ENCODE data around the gene BNC1.

The BNC1 gene

DNA sequence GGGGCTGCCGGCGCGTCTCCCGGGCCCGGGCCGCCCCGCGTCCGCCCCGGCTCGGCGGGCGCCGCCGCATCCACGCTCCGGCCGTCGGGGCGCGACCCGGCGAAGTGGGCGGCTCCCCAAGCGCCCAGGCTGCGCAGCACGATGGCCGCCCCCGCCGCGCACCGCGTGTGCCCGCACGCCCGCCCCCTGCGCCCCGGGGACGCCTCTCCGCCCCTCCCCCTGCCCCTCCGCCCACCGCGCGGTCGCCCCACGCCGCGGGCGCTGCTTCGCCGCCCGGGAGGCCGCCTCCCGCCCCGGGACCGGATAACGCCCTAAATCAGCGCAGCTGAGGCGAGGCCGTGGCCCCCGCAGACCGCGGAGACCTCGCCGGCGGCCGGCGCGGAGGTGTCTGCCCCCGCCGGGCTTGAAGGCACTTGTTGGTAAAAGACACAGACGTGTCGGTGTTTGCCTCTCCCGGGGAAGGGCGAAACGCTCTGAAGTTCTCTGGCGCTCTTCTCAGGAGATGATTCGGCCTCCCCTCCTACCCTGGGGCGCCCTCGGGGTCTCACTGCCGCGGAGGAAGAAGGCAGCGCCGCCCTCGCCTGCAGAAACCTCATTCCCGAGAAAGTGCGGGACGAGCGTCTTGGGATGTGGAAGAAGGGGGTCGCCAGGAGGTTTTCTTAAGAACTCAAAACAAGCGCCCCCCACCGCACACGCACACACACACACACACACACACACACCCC, at the start of gene BNC1:
Gene BNC1, minus strand, starts transcription at position 106 of the 725 bp plus-strand sequence. Its CDS starts 36 bp downstream, at position 70.
- FAIRE-seq: no peak

DNA sequence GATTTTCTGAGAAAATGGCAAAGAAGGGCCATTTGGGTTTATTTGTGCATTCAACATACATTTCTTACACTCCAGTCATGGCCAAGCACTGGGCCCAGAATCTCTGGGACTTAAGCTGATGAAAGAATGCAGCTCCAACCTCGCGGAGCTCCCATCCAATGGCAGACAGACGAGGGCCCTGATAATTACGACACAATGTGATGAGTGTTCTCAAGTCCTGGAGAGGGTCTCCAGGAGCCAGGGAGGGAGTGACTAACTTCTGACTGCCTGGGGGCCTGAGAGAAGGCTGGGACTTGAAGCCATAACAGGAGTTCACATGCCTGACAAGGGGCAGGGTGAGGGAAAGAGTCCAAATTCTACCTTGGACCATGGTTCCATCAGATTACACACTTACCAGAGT, 42.6 kb upstream of the BNC1 start:
- no peak for FAIRE-seq

DNA sequence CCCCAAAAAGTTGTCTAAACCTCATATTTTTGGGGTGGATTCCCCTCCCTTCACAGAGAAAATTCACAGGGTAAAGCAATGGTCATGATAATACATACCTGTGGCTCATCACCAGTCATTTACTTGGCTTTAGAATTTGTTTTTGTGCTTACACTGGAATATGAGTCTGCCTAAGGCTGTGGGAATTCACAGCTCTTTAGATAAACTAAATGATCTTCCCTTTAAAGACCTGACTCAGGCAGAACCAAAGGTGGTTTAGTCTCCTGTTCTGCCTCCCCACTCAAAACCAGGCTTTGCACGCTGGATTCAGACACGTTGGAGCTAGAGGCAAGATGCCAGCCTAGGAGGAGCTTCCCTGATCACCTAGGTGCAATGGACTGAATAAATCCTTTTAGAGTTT, 40.3 kb upstream of the BNC1 start:
- FAIRE-seq: no peak

- peak; percentile 96 for FAIRE-seq
Measured at GRCh38 chr15:83323296-83323711, 38.8 kb upstream of the BNC1 start.

GRCh38 chr15:83322691-83323090, 38.2 kb upstream of the BNC1 start:
- no peak for FAIRE-seq

DNA sequence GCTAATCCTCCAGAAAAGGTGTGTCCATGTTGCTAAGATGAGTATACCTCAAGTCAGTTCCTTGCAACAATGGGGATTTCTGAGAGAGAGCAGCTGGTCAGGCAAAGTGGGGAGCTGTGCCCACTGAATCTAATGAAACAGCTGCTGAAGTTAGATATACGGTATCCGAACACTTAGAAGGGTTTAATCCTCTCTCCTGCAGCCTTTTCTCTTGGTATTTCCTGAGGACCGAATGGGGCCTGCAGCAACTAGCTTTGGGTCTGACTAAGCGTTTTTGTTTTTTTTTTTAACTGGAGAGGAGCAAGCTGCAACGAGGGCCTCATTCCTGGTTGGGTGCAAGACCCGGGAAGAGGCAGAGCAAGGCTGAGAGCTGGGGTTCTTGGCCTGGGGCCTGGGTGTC, 37.6 kb upstream of the BNC1 start:
- FAIRE-seq: no peak

GRCh38 chr15:83320844-83321243, 36.4 kb upstream of the BNC1 start:
- no peak for FAIRE-seq

- FAIRE-seq: no peak
Measured at GRCh38 chr15:83320404-83320803, 35.9 kb upstream of the BNC1 start.

DNA sequence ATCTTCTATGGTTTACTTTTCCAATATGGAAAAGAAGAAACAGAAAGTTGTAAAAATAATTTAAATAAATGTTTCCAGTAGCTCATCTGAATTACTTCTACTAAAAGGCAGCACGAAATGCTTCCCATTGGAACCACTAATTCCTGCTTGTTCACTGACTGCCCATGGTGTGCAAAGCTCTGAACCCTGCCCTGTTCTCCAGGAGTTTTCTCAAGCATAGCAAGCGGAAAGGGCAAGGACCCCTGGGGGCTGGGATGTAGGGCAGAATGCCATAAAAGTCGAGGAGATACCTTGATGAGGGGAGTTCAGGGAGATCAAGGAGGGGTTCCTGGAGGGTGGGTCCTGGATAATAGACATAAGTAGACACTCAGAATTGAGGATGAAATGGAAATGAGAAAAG, 35.3 kb upstream of the BNC1 start:
- no peak for FAIRE-seq

DNA sequence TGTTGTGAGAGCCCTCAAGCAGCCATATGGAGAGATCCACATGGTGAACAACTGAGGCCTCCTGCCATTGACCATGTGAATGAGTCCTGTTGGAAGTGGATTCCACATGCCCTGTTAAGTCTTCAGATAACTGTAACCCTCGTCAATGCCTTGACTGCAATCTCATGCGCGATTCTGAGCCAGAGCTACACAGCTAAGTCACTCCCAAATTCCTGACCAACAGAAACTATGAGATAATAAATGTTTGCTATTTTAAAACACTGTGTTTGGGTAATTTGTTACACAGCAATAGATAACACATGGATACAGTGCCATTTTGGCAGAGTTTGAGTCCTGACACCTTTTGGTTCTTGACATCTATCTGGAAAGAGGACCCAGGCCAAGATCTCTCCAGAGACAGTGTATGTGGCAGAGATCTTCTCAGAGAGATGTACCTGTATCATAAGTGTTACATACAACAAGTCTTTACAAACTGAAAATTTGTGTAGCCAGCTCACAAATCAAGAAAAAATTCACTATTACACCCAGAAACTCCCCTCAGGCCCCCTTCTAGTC, 34.5 kb upstream of the BNC1 start:
- no peak for FAIRE-seq

GRCh38 chr15:83318036-83318435, 33.6 kb upstream of the BNC1 start:
- FAIRE-seq: no peak

DNA sequence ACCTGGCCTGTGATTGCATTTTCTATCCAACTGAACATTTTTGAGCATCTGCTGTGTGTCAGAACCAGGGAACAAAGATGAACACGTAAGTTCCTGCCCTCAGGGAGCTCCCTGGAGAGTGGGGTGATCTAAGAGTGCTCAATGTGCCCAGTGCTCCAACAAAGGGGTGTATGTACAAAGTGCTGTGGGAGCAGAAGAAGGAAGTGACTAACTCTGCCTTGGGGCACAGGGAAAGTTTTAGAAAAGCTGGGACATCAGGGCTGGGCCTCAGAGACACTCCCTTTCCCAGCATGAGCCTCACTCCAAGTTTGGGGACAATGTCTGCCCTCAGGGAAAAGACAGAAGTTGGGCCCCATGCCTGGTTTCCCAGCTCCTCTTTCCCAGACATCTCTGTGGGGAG, 27.6 kb upstream of the BNC1 start:
- no peak for FAIRE-seq

GRCh38 chr15:83310521-83311456, 26.3 kb upstream of the BNC1 start:
- no peak for FAIRE-seq

- no peak for FAIRE-seq
Measured at GRCh38 chr15:83308671-83309070, 24.2 kb upstream of the BNC1 start.

DNA sequence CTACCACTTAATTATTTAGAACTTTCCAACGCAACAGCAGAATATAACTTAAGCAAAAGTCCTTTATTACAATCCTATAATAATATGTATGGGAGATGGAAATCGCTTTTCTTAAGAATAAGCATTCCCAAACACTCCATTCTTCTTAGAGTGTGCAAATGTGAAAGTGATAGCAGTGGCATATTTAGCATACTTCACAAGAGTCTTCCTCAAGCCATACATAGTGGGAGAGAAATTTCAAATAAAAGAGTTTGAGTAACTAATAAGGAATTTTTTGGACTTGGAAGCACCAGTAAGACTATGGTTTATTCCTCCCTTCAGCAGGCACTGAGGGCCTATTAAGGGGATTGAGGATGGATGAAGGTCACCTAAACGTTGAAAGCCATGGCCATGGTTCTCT, 22.1 kb upstream of the BNC1 start:
- FAIRE-seq: no peak

- no peak for FAIRE-seq
Measured at GRCh38 chr15:83305704-83306291, 21.3 kb upstream of the BNC1 start.

DNA sequence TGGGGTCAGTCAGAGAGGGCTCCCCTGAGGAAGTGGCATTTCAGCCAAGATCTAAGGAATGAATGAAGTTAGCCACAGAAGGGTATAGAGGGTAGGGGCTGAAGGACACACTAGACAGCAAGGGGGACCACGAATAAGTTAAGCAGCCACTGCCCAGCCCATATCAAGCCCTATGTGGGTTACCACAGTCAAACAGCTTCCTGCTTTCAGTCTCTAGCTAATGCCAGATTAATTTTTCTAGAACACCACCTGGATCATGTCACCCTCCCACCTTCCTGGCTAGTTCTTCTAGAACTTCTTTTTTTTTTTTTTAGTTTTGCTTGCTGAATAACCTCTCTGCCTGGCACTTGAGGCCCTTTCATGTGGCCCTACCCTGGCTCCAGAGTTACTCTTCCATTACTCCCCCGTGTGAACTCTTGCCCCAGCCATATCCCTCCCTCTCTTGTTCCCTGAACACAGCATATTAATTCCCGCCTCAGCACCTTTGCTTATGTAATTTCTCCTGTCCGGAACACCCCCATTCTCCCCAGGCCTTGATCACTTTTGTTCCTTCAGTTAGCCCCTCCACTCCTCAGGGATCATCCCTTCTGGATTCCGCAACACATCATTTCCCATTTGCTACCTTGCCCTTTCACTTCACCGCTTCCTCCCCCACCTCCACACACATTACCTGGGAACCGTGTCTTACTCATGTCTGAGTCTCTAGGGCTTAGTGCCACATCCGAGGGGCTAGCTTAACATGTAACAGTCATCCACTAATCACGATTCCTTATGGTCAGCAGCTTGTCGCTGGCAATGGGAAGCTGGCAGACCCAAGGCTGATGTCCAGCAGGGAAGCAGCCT, 20.6 kb upstream of the BNC1 start:
- FAIRE-seq: no peak

DNA sequence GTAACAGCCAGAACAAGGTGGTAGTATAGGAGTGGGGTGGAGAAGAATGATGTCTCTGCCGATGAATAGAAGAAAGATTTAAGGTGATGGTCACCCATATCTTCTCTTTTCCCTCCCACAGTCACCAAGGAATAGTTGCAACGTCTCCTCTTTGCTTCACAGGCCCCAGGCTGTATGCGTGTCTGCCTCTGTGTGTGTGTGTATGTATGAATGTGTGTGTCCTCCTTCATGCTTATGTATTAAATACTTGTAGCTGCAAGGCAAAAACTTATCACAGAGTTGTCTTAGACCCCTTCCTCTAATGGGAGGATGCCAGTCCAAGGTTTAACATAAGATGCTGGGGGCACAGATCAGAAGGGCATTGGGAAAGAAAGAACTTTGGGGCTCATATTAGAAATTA, 19.1 kb upstream of the BNC1 start:
- no peak for FAIRE-seq

GRCh38 chr15:83300826-83301225, 16.4 kb upstream of the BNC1 start:
- no peak for FAIRE-seq

DNA sequence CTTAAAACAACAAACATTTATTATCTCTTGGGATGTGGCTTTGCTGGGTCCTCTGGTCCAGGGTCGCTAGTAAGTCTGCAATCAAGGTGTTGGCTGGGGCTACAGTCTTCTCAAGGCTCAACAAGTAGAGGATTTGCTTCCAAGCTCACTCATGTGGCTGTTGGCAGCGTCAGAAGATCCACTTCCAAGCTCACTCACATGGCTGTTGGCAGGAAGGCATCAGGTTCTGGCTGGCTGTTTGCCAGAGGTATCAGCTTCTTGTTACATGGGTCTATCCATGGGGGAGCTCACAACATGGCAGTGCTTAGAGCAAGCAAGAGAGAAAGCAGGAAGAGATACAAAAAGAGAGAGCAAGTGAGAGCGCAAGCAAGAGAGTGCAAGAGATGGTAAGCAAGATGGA, 15.0 kb upstream of the BNC1 start:
- FAIRE-seq: no peak

DNA sequence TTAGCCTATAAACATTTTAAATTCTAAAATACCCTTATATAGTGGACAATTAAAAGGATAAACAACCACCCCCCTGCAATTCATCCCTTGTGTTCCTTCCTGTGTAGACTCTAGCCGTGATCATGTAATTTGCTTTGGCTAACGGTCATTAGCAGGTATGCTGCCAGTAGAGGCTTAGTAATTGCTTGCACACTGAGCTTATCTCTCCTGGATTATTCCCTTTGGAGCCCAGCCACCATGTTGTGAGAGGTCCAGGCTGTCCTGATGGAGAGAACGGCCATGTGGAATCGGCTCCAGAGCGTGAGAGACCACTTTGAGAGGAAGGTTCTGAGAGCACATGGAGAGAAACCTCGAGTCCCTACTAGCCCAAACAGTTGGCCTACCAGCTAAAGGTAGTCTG, 11.0 kb upstream of the BNC1 start:
- no peak for FAIRE-seq

DNA sequence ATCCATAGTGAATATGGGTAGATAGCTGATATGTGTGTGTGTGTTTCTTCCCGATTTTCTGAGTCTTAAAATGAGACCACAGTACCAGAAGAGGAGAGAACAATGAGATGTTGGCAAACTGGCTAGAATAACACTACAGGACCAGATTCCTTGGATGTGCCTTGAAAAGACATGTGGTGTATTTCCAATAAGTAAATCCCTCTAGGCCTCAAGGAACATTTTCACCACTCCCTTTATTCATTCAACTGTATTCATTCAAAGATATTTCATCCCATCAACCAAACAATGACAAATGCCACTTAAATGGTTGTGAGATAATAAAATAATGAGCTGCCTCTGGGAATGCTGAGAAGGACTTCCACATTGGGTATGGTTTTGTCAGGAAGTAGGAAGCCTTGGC, 8.7 kb upstream of the BNC1 start:
- FAIRE-seq: no peak

GRCh38 chr15:83292317-83292716, 7.9 kb upstream of the BNC1 start:
- no peak for FAIRE-seq

Data from islet of Langerhans (tissue), 1 donor.